WTC11 (cell line): ENCODE results near the gene MRPL39. TPM values are rescaled to one million over a fixed set of nuclear protein-coding genes. Genes with fewer than 3 reads are reported as not detected.

ENCODE experiments used
- ELF4 ChIP-seq: sonication (generic); formaldehyde crosslinking; IDR thresholded peaks from 2 replicates; pipeline ENCODE4 v1.8.1; 2022; ENCODE audit warnings: low read depth, mild to moderate bottlenecking, moderate library complexity, missing genetic modification reagents
- MXD4 ChIP-seq: fragments of 250-450 bp; sonication (Bioruptor Pico); IDR thresholded peaks from 2 replicates; pipeline ENCODE4 v1.8.0; 2021; ENCODE audit warnings: mild to moderate bottlenecking, moderate library complexity, borderline replicate concordance
- NR3C1 ChIP-seq: sonication (generic); formaldehyde crosslinking; conservative IDR thresholded peaks from 2 replicates; pipeline ENCODE4 v1.8.1; 2023; ENCODE audit warnings: low read depth, mild to moderate bottlenecking, missing genetic modification reagents
- ZMAT4 ChIP-seq: fragments of 250-450 bp; sonication (Bioruptor Pico); IDR thresholded peaks from 2 replicates; pipeline ENCODE4 v1.9.0; 2021; ENCODE audit warnings: mild to moderate bottlenecking
- ZNF121 ChIP-seq: sonication (generic); formaldehyde crosslinking; IDR thresholded peaks from 2 replicates; pipeline ENCODE4 v1.8.0; 2023; ENCODE audit warnings: missing genetic modification reagents
- ZNF425 ChIP-seq: fragments of 250-450 bp; sonication (Bioruptor Pico); conservative IDR thresholded peaks from 2 replicates; pipeline ENCODE4 v1.9.0; 2021; ENCODE audit warnings: mild to moderate bottlenecking
- total RNA-seq: library from RNA; stranded (reverse); gene quantifications from 3 replicates; pipeline ENCODE4 v1.2.3, GENCODE V29; 2021
- TF ChIP-seq, protein P1 (sequence below): fragments of 250-450 bp; sonication (Bioruptor Pico); IDR thresholded peaks from 2 replicates; pipeline ENCODE4 v1.8.0; 2021; ENCODE audit warnings: mild to moderate bottlenecking

Gene MRPL39
- total RNA-seq, 1 experiment from 2014 or later = 34.7 TPM

- TF ChIP-seq, protein P1, sequence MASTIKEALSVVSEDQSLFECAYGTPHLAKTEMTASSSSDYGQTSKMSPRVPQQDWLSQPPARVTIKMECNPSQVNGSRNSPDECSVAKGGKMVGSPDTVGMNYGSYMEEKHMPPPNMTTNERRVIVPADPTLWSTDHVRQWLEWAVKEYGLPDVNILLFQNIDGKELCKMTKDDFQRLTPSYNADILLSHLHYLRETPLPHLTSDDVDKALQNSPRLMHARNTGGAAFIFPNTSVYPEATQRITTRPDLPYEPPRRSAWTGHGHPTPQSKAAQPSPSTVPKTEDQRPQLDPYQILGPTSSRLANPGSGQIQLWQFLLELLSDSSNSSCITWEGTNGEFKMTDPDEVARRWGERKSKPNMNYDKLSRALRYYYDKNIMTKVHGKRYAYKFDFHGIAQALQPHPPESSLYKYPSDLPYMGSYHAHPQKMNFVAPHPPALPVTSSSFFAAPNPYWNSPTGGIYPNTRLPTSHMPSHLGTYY (CRISPR knock-in tag) = no peak
- TF ChIP-seq ZMAT4 (CRISPR knock-in tag) = no peak
- TF ChIP-seq MXD4 (CRISPR knock-in tag) = no peak
- no peak for TF ChIP-seq ZNF425
- TF ChIP-seq NR3C1 (CRISPR knock-in tag) = no peak
- no peak for TF ChIP-seq ZNF121 (CRISPR knock-in tag)
- TF ChIP-seq ELF4 = no peak
These were observed 71.4 kb downstream of the MRPL39 start (continued) for GRCh38 chr21:25535849-25536248.

Other genes starting within 250 kb of the MRPL39 start
- gene JAM2, start 31.8 kb upstream of the MRPL39 start, total RNA-seq = 4.8 to 6.6 TPM (median 6.4 TPM) in 3 replicates
- 129 to 142 TPM (median 132 TPM) in 3 replicates for gene ATP5PF, start 127.4 kb upstream of the MRPL39 start, total RNA-seq
- 19.9 to 24.8 TPM (median 21.4 TPM) in 3 replicates for gene GABPA, start 127.5 kb upstream of the MRPL39 start, total RNA-seq